Pancreas (tissue), 10 donors: Measurements from ENCODE around the gene BHMT. TPM values are rescaled to one million over a fixed set of nuclear protein-coding genes. Genes with fewer than 3 reads are reported as not detected.

Experiments used
- ATAC-seq, 4 donors: fragments of 200-7000 bp; cut with Tn5 transposase; one replicate each; pipeline versions ENCODE4 v1.8.0 to v1.9.1; 2020; ENCODE audit warnings: mild to moderate bottlenecking in 4 of 4, moderate library complexity in 4 of 4
- DNase-seq, 6 donors: peaks; one replicate each; pipeline ENCODE4 v3.0.0-alpha.2; 2020
- FAIRE-seq: peaks from 2 replicates; lab custom pipeline; 2012; peaks lifted over from hg19 to GRCh38; lab: Jason Lieb, UNC
- H3K27ac ChIP-seq, 4 donors: fragments of 200-600 bp; sonication (generic); 1 replicate in 3 of 4; 2 replicates in 1 of 4; pipeline versions ENCODE4 v1.5.0 to v1.8.0; 2020
- H3K27me3 ChIP-seq, 4 donors: fragments of 200-600 bp; one replicate each; pipeline ENCODE4 v1.8.0; 2021
- H3K36me3 ChIP-seq, 3 donors: fragments of 200-600 bp; sonication (generic) in 1 of 3; one replicate each; pipeline versions ENCODE4 v1.5.0 to v1.8.0; 2020 to 2021
- H3K4me1 ChIP-seq, 3 donors: fragments of 200-600 bp; one replicate each; pipeline ENCODE4 v1.8.0; 2021
- H3K4me3 ChIP-seq, 4 donors: fragments of 200-600 bp; sonication (generic) in 2 of 4; one replicate each; pipeline versions ENCODE4 v1.5.0 to v1.8.0; 2020 to 2021
- H3K9me3 ChIP-seq, 4 donors: fragments of 200-600 bp; one replicate each; pipeline ENCODE4 v1.8.0; 2021
- CTCF ChIP-seq, 4 donors: fragments of 200-600 bp; sonication (generic) in 3 of 4; IDR thresholded peaks; one replicate each; pipeline versions ENCODE4 v1.5.0 to v1.8.0; 2021; ENCODE audit warnings: antibody characterized with exemption in 4 of 4
- WGBS, 2 donors: extraction: QIAGEN DNeasy Blood & Tissue Kit; methylation state at CpG; one replicate each; pipeline ENCODE4 v1.1.7; 2013; 5-methylcytosine and 5-hydroxymethylcytosine counted together
- intact Hi-C, 3 donors: fragments of 100-400 bp; cut with DNase I; formaldehyde crosslinking; loops; one replicate each; pipeline versions ENCODE4 v1.11.1 to v1.14.2; 2022
- polyA plus RNA-seq, 2 donors: library from polyadenylated mRNA; stranded (reverse); fragments of 200-250 nt; gene quantifications; one replicate each; pipeline ENCODE4 v1.2.3, GENCODE V29; 2013
- total RNA-seq, 6 donors: library from RNA; stranded (reverse); fragmentation: NEBNext Ultra II Directional in 4 of 6; extraction: Animal tissue kit (Norgen Biotek cat#: 25700) in 4 of 6; gene quantifications; one replicate each; pipeline versions ENCODE4 v1.2.1 to v1.2.4, GENCODE V29; 2021 to 2023
- donor health status: healthy with polysubstance abuse.
- donor health status: DM: no; HTN: no; CAD: no; lungs with moderate emphysema.
- donor health status: DM: no; HTN: no; CAD: no.
- donor health status: control.
- donor health status: control.
- donor health status: Bipolar disorder and iron deficiency.
- donor health status: DM: yes; HTN: yes; CAD: no.
- donor health status: DM: no; HTN: no; CAD: no.
- donor health status: DM: no; HTN: no; CAD: no.
- donor health status: DM: yes; HTN: yes; CAD: no.

BHMT gene
- total and polyA plus RNA-seq, 8 donors, result 0.14 to 0.66 TPM; not detected in 6

- Histone ChIP-seq H3K36me3 (no peaks in the 10 kb centered on the region), H3K27me3 (no peaks in the 10 kb centered on the region), H3K27ac (peak overlapping the region in 1 of 4 donors; percentile 37), H3K4me1 (peaks cover 0 to 10% (median under 1%) of the 10 kb centered on the region in 3 donors), H3K4me3 (no peak overlapping the region), H3K9me3 (no peaks in the 10 kb centered on the region)
- intact Hi-C loops, result no loop called here
- FAIRE-seq, result no peak
- no peak for DNase-seq
- WGBS, 2 donors, result 31 to 40% methylated on average over 1 of the region's 1 CpG
- peak in 3 of 4 donors; percentile 44 to 85 (median 73) for ATAC-seq
- TF ChIP-seq CTCF (IDR thresholded peaks at IDR 0.05), result no peak
These were observed 69.9 kb downstream of the BHMT start for GRCh38 chr5:79181419-79182022.

Other genes starting within 250 kb of the BHMT start
- 10 to 100 TPM in 2 of 6 donors, 1 to 10 TPM in 4; 4.7 to 11.5 (median 6.5) TPM for gene ARSB, start 126.5 kb upstream of the BHMT start, total RNA-seq
- gene ARSB, start 126.5 kb upstream of the BHMT start, polyA plus RNA-seq, result 1 to 10 TPM; 1.6 to 2.3 TPM
- gene DMGDH, start 42.1 kb upstream of the BHMT start, total RNA-seq, result 1 to 10 TPM in 5 of 6 donors, under 1 TPM in 1; 0.83 to 4.9 (median 1.6) TPM
- 1 to 10 TPM in 1 of 2 donors, under 1 TPM in 1; 0.23 to 1.4 TPM for gene DMGDH, start 42.1 kb upstream of the BHMT start, polyA plus RNA-seq
- 1 to 10 TPM in 3 of 6 donors, under 1 TPM in 3; 0.28 to 2.1 (median 1.2) TPM for gene BHMT2, start 42.0 kb upstream of the BHMT start, total RNA-seq
- gene BHMT2, start 42.0 kb upstream of the BHMT start, polyA plus RNA-seq, result 1 to 10 TPM; 1.4 to 2.8 TPM
- 10 to 100 TPM in 1 of 6 donors, 1 to 10 TPM in 5; 6.3 to 11.2 (median 7.2) TPM for gene JMY, start 124.3 kb downstream of the BHMT start, total RNA-seq
- gene JMY, start 124.3 kb downstream of the BHMT start, polyA plus RNA-seq, result 1 to 10 TPM; 3.4 to 3.8 TPM